HL-60 (cell line): ENCODE results near the gene SYT9.

Experiments
- DNase-seq, 2 experiments: peaks; one replicate each; pipeline ENCODE4 v3.0.0-alpha.2; 2010 to 2020; ENCODE audit warnings: low read depth in 1 of 2, low spot score in 1 of 2
- H3K27ac ChIP-seq: fragments of 250-450 bp; sonication (Bioruptor Pico); replicated peaks from 2 replicates; pipeline ENCODE4 v1.5.1; 2020; ENCODE audit warnings: mild to moderate bottlenecking, moderate library complexity
- H3K27me3 ChIP-seq: fragments of 250-450 bp; sonication (Bioruptor Pico); 2 replicates; pipeline ENCODE4 v1.5.1; 2021; ENCODE audit warnings: mild to moderate bottlenecking, moderate library complexity; ENCODE audit not compliant: insufficient read depth, poor library complexity, severe bottlenecking
- H3K4me3 ChIP-seq: replicated peaks from 2 replicates; pipeline ENCODE4 v1.5.1; 2011; ENCODE audit warnings: mild to moderate bottlenecking, control low read depth, low read length; ENCODE audit not compliant: insufficient read depth
- CTCF ChIP-seq: IDR thresholded peaks from one replicate; pipeline ENCODE4 v1.5.1; 2011; ENCODE audit warnings: low read length, control low read depth, inconsistent platforms; ENCODE audit not compliant: insufficient read depth
- GABPA ChIP-seq: IDR thresholded peaks from 2 replicates; pipeline ENCODE4 v1.6.1; 2012; ENCODE audit warnings: low read depth
- POLR2AphosphoS5 ChIP-seq: IDR thresholded peaks from 2 replicates; pipeline ENCODE4 v1.6.1; 2012; ENCODE audit warnings: low read depth
- REST ChIP-seq: IDR thresholded peaks from 2 replicates; pipeline ENCODE4 v1.6.1; 2012; ENCODE audit warnings: low read depth; ENCODE audit not compliant: insufficient replicate concordance
- SPI1 ChIP-seq: IDR thresholded peaks from 2 replicates; pipeline ENCODE4 v1.6.1; 2012; ENCODE audit warnings: low read depth, mild to moderate bottlenecking, borderline replicate concordance

Gene SYT9

GRCh38 chr11:7270233-7270865, 18.6 kb downstream of the SYT9 start:
- TF ChIP-seq CTCF, result no peak
- no peak for TF ChIP-seq GABPA
- no peak for TF ChIP-seq SPI1
- TF ChIP-seq REST, result no peak
- no peak for TF ChIP-seq POLR2AphosphoS5
- no peak for DNase-seq
- H3K27me3 ChIP-seq, result no peaks in the 10 kb centered on the region
- no peak overlapping the region for H3K4me3 ChIP-seq
- no peak overlapping the region for H3K27ac ChIP-seq

GRCh38 chr11:7272373-7272772, 20.7 kb downstream of the SYT9 start:
- no peak overlapping the region for H3K4me3 ChIP-seq
- TF ChIP-seq CTCF (no peak), REST (peak; percentile 88)
- H3K27me3 ChIP-seq, result no peaks in the 10 kb centered on the region
- H3K27ac ChIP-seq, result no peak overlapping the region
- DNase-seq, result no peak

GRCh38 chr11:7275133-7275532, 23.4 kb downstream of the SYT9 start:
- TF ChIP-seq REST (no peak), GABPA (no peak), POLR2AphosphoS5 (no peak), CTCF (no peak), SPI1 (no peak)
- Histone ChIP-seq H3K27ac (no peak overlapping the region), H3K4me3 (no peak overlapping the region), H3K27me3 (no peaks in the 10 kb centered on the region)
- DNase-seq, result no peak
